ENCODE results near the gene TIMM44.

TIMM44 gene

DNA sequence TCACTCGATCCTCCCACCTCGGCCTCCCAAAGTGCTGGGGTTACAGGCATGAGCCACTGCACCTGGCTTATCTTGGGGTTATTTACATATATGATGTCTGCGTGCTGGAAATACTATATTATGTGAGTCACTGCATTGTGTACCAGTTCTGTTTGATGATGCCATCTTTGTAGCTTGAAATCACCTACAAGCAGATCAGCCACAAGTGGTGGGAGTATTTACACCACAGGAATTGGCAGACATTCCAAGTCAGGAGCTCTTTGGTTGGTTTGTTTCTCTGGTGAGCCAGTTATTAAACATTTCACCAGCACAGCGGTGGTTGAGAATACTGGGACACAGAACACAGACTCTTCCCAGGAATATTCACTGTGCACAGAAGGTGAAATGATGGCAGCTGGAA is 4.5 kb upstream of the TIMM44 start:
- TF ChIP-seq, protein P1, sequence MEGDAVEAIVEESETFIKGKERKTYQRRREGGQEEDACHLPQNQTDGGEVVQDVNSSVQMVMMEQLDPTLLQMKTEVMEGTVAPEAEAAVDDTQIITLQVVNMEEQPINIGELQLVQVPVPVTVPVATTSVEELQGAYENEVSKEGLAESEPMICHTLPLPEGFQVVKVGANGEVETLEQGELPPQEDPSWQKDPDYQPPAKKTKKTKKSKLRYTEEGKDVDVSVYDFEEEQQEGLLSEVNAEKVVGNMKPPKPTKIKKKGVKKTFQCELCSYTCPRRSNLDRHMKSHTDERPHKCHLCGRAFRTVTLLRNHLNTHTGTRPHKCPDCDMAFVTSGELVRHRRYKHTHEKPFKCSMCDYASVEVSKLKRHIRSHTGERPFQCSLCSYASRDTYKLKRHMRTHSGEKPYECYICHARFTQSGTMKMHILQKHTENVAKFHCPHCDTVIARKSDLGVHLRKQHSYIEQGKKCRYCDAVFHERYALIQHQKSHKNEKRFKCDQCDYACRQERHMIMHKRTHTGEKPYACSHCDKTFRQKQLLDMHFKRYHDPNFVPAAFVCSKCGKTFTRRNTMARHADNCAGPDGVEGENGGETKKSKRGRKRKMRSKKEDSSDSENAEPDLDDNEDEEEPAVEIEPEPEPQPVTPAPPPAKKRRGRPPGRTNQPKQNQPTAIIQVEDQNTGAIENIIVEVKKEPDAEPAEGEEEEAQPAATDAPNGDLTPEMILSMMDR (IDR thresholded peaks at IDR 0.05; ENCODE audit: low read depth, low read length), result no peak
- DNase-seq (ENCODE audit: low read depth in 2 of 2), result peak in 1 of 2 donors; percentile 48
- no peak overlapping the region for H3K4me3 ChIP-seq (replicated peaks in 1 of 2; ENCODE audit: low read depth in 2 of 2, low read length in 2 of 2)

- TF ChIP-seq, protein P1 (IDR thresholded peaks at IDR 0.05; ENCODE audit: low read depth, low read length), result peak; percentile 70
- DNase-seq (ENCODE audit: low read depth in 2 of 2), result peak; percentile 96 to 98
- H3K4me3 ChIP-seq (replicated peaks in 1 of 2; ENCODE audit: low read depth in 2 of 2, low read length in 2 of 2), result peak overlapping the region; percentile 58 to 59
Measured at GRCh38 chr19:7944177-7944761, 803 bp upstream of the TIMM44 start.

- H3K4me3 ChIP-seq (replicated peaks in 1 of 2; ENCODE audit: low read depth in 2 of 2, low read length in 2 of 2), result peak overlapping the region; percentile 94 to 97
- no peak for DNase-seq (ENCODE audit: low read depth in 2 of 2)
- TF ChIP-seq, protein P1 (IDR thresholded peaks at IDR 0.05; ENCODE audit: low read depth, low read length), result no peak
Measured at GRCh38 chr19:7942981-7943443, 454 bp downstream of the TIMM44 start.

DNA sequence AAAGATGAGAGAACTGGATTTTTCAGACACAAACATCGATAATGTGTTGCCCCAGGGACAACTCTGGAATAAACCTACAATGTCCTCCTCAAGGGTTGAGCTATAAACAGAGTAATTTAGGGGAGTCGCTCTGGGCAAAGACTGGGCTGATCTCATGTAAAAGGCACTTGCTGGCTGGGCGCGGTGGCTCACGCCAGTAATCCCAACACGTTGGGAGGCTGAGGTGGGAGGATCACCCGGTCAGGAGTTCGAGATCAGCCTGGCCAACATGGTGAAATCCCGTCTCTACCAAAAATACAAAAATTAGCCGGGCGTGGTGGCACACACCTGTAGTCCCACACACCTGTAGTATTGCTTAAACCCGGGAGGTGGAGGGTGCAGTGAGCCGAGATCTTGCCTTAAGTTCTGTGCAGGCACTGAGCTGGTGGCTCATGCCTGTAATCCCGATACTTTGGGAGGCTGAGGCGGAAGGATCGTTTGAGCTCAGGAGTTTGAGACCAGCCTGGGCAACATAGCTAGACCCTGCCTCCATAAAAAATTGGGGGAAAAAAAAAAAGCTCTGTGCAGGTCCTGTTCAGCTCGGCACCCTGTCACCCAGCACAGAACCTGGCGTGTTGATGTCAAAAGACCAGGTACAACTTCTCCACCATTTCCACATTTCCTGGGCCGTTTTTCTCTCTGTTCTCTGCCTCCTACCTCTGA is 1.4 kb downstream of the TIMM44 start:
- no peak for DNase-seq (ENCODE audit: low read depth in 2 of 2)
- TF ChIP-seq, protein P1 (IDR thresholded peaks at IDR 0.05; ENCODE audit: low read depth, low read length), result no peak
- H3K4me3 ChIP-seq (replicated peaks in 1 of 2; ENCODE audit: low read depth in 2 of 2, low read length in 2 of 2), result peak overlapping the region in 1 of 2 donors; percentile 94

DNA sequence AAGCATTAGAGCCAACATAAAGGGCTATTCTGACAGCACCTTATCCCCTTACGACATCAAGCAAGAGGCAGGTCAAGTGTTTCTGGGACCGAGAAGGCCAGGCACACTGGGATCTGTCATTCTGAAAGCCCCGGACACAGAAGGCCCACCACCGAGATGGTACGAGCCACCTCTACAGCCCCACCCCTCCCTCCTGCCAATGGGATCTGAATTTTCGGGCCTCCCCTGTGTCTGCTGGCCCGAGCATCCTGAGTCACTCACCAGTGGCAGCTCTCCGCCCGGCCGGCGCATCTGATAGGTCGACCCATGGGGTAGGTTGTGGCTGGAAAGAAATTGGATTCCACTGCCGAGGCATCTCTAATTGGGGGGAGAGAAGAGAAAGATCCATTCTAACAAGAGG is 2.6 kb downstream of the TIMM44 start:
- H3K4me3 ChIP-seq (replicated peaks in 1 of 2; ENCODE audit: low read depth in 2 of 2, low read length in 2 of 2), result no peak overlapping the region
- DNase-seq (ENCODE audit: low read depth in 2 of 2), result no peak
- TF ChIP-seq, protein P1 (IDR thresholded peaks at IDR 0.05; ENCODE audit: low read depth, low read length), result no peak

- no peak for DNase-seq (ENCODE audit: low read depth in 2 of 2)
- no peak overlapping the region for H3K4me3 ChIP-seq (replicated peaks in 1 of 2; ENCODE audit: low read depth in 2 of 2, low read length in 2 of 2)
- TF ChIP-seq, protein P1 (IDR thresholded peaks at IDR 0.05; ENCODE audit: low read depth, low read length), result no peak
Measured at GRCh38 chr19:7934766-7935165, 8.7 kb downstream of the TIMM44 start.
